Measurements from ENCODE around the gene UGT8. TPM values are rescaled to one million over a fixed set of nuclear protein-coding genes. Genes with fewer than 3 reads are reported as not detected.

UGT8 gene, protein sequence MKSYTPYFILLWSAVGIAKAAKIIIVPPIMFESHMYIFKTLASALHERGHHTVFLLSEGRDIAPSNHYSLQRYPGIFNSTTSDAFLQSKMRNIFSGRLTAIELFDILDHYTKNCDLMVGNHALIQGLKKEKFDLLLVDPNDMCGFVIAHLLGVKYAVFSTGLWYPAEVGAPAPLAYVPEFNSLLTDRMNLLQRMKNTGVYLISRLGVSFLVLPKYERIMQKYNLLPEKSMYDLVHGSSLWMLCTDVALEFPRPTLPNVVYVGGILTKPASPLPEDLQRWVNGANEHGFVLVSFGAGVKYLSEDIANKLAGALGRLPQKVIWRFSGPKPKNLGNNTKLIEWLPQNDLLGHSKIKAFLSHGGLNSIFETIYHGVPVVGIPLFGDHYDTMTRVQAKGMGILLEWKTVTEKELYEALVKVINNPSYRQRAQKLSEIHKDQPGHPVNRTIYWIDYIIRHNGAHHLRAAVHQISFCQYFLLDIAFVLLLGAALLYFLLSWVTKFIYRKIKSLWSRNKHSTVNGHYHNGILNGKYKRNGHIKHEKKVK
- total RNA-seq (2014; rRNA removed; shearing (Covaris generic)) (17.5 and 19.0 TPM in 2 replicates), total RNA-seq (2022) (18.5 and 20.7 TPM in 2 replicates), Bru-seq, nascent RNA (percentile 85 among the genes with signal in this experiment), BruChase-seq, experiment 1, labeled RNA remaining after a 6-hour chase (percentile 58 among the genes with signal in this experiment), BruChase-seq, experiment 2, labeled RNA remaining after a 2-hour chase (percentile 73 among the genes with signal in this experiment)
- long read RNA-seq, full-length matches to known transcripts, result 27 of 54 reads
- long read RNA-seq, partial matches to known transcripts, result 13 of 54 reads
- long read RNA-seq, other reads (novel, unspliced or antisense), result 14 of 54 reads

GRCh38 chr4:114598191-114599121 is at the start of gene UGT8:
UGT8 (plus strand) TSS chr4:114598807; CDS start chr4:114622881, 24,074 bp downstream.
- peak; percentile 82 for DNase-seq (ENCODE audit: low spot score)
- POLR2A ChIA-PET, result interaction anchor here (0.5 to 1.5 kb wide), 4 partner anchors 9 to 71 kb away, joined by 3 to 6 read pairs (median 3); no protein-coding TSS in a partner anchor
- H2AFZ ChIP-seq (ENCODE audit: low read length), result peak within 1 kb of the TSS; percentile 70
- H3K9me3 ChIP-seq (ENCODE audit: low read length), result no peaks in the 10 kb centered on the region
- peak within 1 kb of the TSS; percentile 84 for H3K4me2 ChIP-seq (ENCODE audit: low read length)
- peaks cover 41% of the 10 kb centered on the region for H3K79me2 ChIP-seq (ENCODE audit: insufficient read depth, low read depth, low read length)
- no peaks in the 10 kb centered on the region for H3K36me3 ChIP-seq (ENCODE audit: insufficient read depth, low read length)
- H4K20me1 ChIP-seq (ENCODE audit: insufficient read depth, low read length), result peaks cover 5% of the 10 kb centered on the region; the same call in 1 of the 2 replicates
- peak within 1 kb of the TSS; percentile 93 for H3K4me3 ChIP-seq (ENCODE audit: low read depth, low read length, poor library complexity, severe bottlenecking)
- H3K4me1 ChIP-seq (ENCODE audit: insufficient read depth, low read length, poor library complexity, severe bottlenecking), result peaks cover 33% of the 10 kb centered on the region
- H3K27ac ChIP-seq (ENCODE audit: low read depth, low read length, poor library complexity, severe bottlenecking), result peak within 1 kb of the TSS; percentile 36
- BruUV-seq (replicated peaks), result no TSS peak
- intact Hi-C loops (cut with micrococcal nuclease; ENCODE audit: unreplicated experiment), result loop anchor here (1.0 kb wide), 1 partner anchor 61 kb away; no protein-coding TSS in a partner anchor
- TF ChIP-seq, protein P1, sequence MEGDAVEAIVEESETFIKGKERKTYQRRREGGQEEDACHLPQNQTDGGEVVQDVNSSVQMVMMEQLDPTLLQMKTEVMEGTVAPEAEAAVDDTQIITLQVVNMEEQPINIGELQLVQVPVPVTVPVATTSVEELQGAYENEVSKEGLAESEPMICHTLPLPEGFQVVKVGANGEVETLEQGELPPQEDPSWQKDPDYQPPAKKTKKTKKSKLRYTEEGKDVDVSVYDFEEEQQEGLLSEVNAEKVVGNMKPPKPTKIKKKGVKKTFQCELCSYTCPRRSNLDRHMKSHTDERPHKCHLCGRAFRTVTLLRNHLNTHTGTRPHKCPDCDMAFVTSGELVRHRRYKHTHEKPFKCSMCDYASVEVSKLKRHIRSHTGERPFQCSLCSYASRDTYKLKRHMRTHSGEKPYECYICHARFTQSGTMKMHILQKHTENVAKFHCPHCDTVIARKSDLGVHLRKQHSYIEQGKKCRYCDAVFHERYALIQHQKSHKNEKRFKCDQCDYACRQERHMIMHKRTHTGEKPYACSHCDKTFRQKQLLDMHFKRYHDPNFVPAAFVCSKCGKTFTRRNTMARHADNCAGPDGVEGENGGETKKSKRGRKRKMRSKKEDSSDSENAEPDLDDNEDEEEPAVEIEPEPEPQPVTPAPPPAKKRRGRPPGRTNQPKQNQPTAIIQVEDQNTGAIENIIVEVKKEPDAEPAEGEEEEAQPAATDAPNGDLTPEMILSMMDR (conservative IDR thresholded peaks at IDR 0.05; ENCODE audit: low read length), result no peak
- no peak for TF ChIP-seq EZH2phosphoT487 (IDR thresholded peaks at IDR 0.05; ENCODE audit: borderline replicate concordance, low read depth, low read length)
- CTCF ChIA-PET (ENCODE audit: unreplicated experiment), result interaction anchor here (1.6 kb wide), 1 partner anchor 60 kb away, joined by 3 read pairs; no protein-coding TSS in a partner anchor
- H3K9me2 ChIP-seq (ENCODE audit: insufficient read depth, low read length), result no peaks in the 10 kb centered on the region

DNA sequence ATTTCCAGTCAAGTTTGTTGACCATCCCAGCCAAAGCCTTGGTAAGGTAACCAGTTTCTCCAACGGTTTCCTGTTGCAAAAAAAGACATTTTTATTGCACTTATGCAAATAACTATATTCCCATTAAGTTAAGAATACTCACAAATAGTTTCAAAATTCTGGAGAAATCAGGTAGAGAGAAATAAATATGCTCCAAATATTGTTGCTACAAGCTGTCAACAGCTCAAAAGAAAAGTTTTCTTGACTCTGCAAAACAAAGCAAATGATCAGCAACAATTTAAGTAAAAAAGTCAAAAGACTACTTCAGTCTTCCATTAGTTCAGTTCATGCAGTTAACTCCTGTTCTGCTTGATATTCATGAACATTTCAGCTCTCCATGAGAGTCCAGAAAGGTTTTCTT is 49.0 kb upstream of the UGT8 start:
- intact Hi-C loops (cut with micrococcal nuclease; ENCODE audit: unreplicated experiment), result no loop called here
- no peak overlapping the region for H3K4me3 ChIP-seq (ENCODE audit: low read depth, low read length, poor library complexity, severe bottlenecking)
- no peaks in the 10 kb centered on the region for H4K20me1 ChIP-seq (ENCODE audit: insufficient read depth, low read length)
- DNase-seq (ENCODE audit: low spot score), result peak; percentile 5
- H2AFZ ChIP-seq (ENCODE audit: low read length), result no peak overlapping the region
- H3K9me2 ChIP-seq (ENCODE audit: insufficient read depth, low read length), result no peaks in the 10 kb centered on the region; the same call in 1 of the 2 replicates
- TF ChIP-seq, protein P1 (conservative IDR thresholded peaks at IDR 0.05; ENCODE audit: low read length), result no peak
- H3K4me2 ChIP-seq (ENCODE audit: low read length), result no peak overlapping the region
- H3K4me1 ChIP-seq (ENCODE audit: insufficient read depth, low read length, poor library complexity, severe bottlenecking), result no peaks in the 10 kb centered on the region
- no peaks in the 10 kb centered on the region for H3K36me3 ChIP-seq (ENCODE audit: insufficient read depth, low read length)
- no peaks in the 10 kb centered on the region for H3K79me2 ChIP-seq (ENCODE audit: insufficient read depth, low read depth, low read length)
- H3K27ac ChIP-seq (ENCODE audit: low read depth, low read length, poor library complexity, severe bottlenecking), result no peak overlapping the region
- CTCF ChIA-PET (ENCODE audit: unreplicated experiment), result no interaction called here
- BruUV-seq (replicated peaks), result no TSS peak
- H3K9me3 ChIP-seq (ENCODE audit: low read length), result peaks cover 9% of the 10 kb centered on the region; the same call in 1 of the 2 replicates
- POLR2A ChIA-PET, result no interaction called here
